Measurements from ENCODE around the gene NCOA7. TPM values are rescaled to one million over a fixed set of nuclear protein-coding genes. Genes with fewer than 3 reads are reported as not detected.

NCOA7 gene
- total RNA-seq, 1 donor from 2014 or later = 11.2 TPM

DNA sequence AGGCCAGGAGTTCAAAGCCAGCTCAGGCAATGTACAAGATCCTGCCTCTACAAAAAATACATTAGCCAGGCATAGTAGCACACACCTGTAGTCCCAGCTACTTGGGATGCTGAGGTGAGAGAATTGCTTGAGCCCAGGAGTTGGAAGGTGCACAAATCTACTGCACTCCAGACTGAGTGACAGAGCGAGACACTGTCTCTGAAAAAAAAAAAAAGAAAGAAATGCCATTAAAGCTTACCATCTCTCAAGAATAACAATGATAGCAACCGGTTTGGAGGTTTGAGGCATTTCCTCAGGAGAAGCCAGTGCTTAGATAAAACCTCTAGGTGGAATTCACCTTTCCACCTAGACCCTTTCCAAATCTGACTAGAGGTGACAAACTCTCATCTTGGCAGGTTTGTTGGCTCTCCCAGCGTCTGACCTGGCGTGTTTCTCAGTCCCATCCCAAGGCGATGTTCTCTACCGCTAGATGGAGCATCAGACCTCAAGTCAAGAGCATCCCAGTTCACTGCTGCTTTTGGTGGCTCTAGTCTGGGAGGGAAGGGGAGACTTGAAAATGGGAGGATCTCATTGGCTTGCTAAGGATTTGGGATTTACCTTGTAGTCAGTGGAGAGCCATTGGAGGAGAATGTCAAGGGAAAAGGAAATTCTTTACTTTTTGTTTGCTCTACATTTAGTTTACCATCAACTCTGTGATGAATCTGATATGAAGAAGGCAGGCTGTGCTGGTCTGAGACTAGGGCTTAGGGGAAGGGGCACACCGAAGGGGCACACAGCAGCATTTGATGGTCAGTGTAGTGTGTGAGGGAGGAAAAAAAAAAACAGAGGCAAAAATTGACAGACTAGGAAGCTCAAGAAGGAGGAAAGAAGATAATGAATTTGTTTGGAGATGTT is 67.9 kb downstream of the NCOA7 start:
- Mint-ChIP-seq H3K4me1 (no peaks in the 10 kb centered on the region), H3K4me3 (no peak overlapping the region), H3K9me3 (no peaks in the 10 kb centered on the region), H3K36me3 (ENCODE audit: low read depth) (no peaks in the 10 kb centered on the region), H3K27me3 (ENCODE audit: low read depth) (no peaks in the 10 kb centered on the region), H3K27ac (ENCODE audit: unreplicated experiment) (no peak overlapping the region)
- TF ChIP-seq, protein P1, sequence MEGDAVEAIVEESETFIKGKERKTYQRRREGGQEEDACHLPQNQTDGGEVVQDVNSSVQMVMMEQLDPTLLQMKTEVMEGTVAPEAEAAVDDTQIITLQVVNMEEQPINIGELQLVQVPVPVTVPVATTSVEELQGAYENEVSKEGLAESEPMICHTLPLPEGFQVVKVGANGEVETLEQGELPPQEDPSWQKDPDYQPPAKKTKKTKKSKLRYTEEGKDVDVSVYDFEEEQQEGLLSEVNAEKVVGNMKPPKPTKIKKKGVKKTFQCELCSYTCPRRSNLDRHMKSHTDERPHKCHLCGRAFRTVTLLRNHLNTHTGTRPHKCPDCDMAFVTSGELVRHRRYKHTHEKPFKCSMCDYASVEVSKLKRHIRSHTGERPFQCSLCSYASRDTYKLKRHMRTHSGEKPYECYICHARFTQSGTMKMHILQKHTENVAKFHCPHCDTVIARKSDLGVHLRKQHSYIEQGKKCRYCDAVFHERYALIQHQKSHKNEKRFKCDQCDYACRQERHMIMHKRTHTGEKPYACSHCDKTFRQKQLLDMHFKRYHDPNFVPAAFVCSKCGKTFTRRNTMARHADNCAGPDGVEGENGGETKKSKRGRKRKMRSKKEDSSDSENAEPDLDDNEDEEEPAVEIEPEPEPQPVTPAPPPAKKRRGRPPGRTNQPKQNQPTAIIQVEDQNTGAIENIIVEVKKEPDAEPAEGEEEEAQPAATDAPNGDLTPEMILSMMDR (conservative IDR thresholded peaks at IDR 0.05) = peak; percentile 77
- DNase-seq (ENCODE audit: low read depth, low spot score) = peak; percentile 40

DNA sequence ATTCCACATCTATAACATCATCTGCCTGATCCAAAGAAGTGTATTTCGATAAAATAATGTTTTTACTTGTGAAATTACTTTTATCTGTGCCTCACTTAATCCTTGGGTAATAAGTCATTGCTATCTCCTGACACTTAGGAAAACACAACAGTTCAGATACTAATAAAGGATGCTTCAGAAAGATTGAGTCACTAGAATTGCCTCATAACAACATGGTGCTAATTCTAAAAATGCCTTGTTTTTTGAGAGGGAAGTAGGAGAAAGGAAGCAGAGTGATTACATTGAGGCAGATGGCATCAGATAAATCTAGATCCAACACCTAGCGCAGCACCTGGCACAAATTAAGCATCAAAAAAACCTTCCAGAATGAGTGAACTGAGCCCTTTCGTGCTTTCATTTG is 69.0 kb downstream of the NCOA7 start:
- Mint-ChIP-seq H3K4me1 (no peaks in the 10 kb centered on the region), H3K36me3 (ENCODE audit: low read depth) (no peaks in the 10 kb centered on the region), H3K9me3 (no peaks in the 10 kb centered on the region), H3K4me3 (no peak overlapping the region), H3K27ac (ENCODE audit: unreplicated experiment) (no peak overlapping the region), H3K27me3 (ENCODE audit: low read depth) (no peaks in the 10 kb centered on the region)
- no peak for DNase-seq (ENCODE audit: low read depth, low spot score)
- TF ChIP-seq, protein P1 (conservative IDR thresholded peaks at IDR 0.05) = no peak

DNA sequence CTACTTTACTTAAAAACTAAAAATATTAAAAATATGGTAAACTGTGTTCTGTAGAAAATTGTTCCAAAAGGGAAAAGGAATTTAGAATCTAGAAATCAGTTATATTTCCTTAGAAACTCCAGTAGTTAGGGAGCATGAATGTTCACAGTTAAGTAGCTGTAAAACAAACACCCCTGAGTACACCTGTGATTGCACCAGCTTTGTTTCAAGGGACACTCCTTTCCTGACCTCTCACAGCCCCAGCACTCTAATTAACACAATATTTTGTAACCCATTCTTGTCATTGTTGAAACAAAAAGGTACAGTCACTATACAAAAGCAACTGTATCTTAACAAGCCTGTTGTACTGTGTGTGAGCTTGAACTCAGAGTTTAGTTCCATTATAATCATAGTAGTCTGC is 72.3 kb downstream of the NCOA7 start:
- no peak for DNase-seq (ENCODE audit: low read depth, low spot score)
- Mint-ChIP-seq H3K4me1 (no peaks in the 10 kb centered on the region), H3K27me3 (ENCODE audit: low read depth) (no peaks in the 10 kb centered on the region), H3K27ac (ENCODE audit: unreplicated experiment) (no peak overlapping the region), H3K36me3 (ENCODE audit: low read depth) (no peaks in the 10 kb centered on the region), H3K9me3 (no peaks in the 10 kb centered on the region), H3K4me3 (no peak overlapping the region)
- TF ChIP-seq, protein P1 (conservative IDR thresholded peaks at IDR 0.05) = no peak

DNA sequence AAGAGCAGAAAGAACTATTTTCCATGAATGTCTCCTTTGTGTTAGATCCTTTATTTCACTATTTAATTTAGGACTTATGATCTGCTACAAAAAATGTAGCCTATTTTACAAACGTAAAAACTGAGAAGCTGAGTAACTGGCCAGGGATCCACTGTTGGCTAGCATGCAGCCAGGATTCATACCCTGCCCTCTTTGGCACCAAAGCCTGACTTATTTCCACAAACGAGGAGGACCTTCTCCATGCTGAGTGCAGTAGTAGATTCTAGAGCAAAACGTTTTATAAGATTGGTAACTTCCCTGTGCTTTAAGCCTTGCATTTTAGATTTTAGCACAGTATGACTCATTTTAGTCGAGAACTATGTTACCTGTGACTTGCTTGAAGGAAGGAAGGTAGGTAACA is 74.3 kb downstream of the NCOA7 start:
- no peak for DNase-seq (ENCODE audit: low read depth, low spot score)
- H3K4me1 Mint-ChIP-seq = no peaks in the 10 kb centered on the region
- no peaks in the 10 kb centered on the region for H3K36me3 Mint-ChIP-seq (ENCODE audit: low read depth)
- H3K27ac Mint-ChIP-seq (ENCODE audit: unreplicated experiment) = no peak overlapping the region
- H3K27me3 Mint-ChIP-seq (ENCODE audit: low read depth) = no peaks in the 10 kb centered on the region
- no peak overlapping the region for H3K4me3 Mint-ChIP-seq
- no peaks in the 10 kb centered on the region for H3K9me3 Mint-ChIP-seq
- TF ChIP-seq, protein P1 (conservative IDR thresholded peaks at IDR 0.05) = no peak

DNA sequence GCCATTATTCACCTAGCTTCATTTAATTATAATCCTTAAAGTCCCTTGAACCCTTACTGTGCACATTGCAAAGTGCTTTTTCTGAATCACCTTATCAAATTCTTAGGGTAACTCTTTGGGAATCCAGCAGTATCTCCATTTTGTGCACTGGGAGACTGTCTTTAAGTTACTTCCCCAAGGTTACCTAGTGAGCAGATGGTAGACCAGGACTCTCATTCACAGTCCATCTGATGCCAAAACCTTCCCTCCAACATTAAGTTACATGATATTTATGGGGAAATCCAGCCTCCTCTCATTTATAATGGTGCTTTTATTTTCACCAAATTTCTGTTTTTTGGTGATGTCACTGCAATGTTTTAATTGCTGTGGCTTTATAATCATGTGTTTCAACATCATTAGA is 75.7 kb downstream of the NCOA7 start:
- DNase-seq (ENCODE audit: low read depth, low spot score) = no peak
- H3K4me3 Mint-ChIP-seq = no peak overlapping the region
- no peaks in the 10 kb centered on the region for H3K27me3 Mint-ChIP-seq (ENCODE audit: low read depth)
- TF ChIP-seq, protein P1 (conservative IDR thresholded peaks at IDR 0.05) = no peak
- H3K36me3 Mint-ChIP-seq (ENCODE audit: low read depth) = no peaks in the 10 kb centered on the region
- no peaks in the 10 kb centered on the region for H3K4me1 Mint-ChIP-seq
- H3K9me3 Mint-ChIP-seq = no peaks in the 10 kb centered on the region
- no peak overlapping the region for H3K27ac Mint-ChIP-seq (ENCODE audit: unreplicated experiment)
